Hepatocyte (in vitro differentiated cells): ENCODE data around the gene DACT2.

Source experiments
- EZH2 ChIP-seq: fragments of 200-600 bp; sonication (generic); IDR thresholded peaks from 2 replicates; pipeline ENCODE4 v1.6.1; 2016; ENCODE audit warnings: antibody characterized with exemption, mild to moderate bottlenecking, borderline replicate concordance
- EZH2phosphoT487 ChIP-seq: fragments of 200-600 bp; sonication (generic); IDR thresholded peaks from one replicate; pipeline ENCODE4 v1.6.1; 2018; ENCODE audit warnings: antibody characterized with exemption, mild to moderate bottlenecking, low read depth, moderate library complexity; ENCODE audit not compliant: unreplicated experiment, severe bottlenecking
- TF ChIP-seq, protein P1 (sequence below): fragments of 200-600 bp; sonication (generic); IDR thresholded peaks from 2 replicates; pipeline ENCODE4 v1.5.1; 2016; ENCODE audit warnings: antibody characterized with exemption, mild to moderate bottlenecking; ENCODE audit not compliant: poor library complexity

GRCh38 chr6:168278904-168279303 lies 40.7 kb downstream of the DACT2 start:
- no peak for TF ChIP-seq EZH2phosphoT487
- TF ChIP-seq, protein P1, sequence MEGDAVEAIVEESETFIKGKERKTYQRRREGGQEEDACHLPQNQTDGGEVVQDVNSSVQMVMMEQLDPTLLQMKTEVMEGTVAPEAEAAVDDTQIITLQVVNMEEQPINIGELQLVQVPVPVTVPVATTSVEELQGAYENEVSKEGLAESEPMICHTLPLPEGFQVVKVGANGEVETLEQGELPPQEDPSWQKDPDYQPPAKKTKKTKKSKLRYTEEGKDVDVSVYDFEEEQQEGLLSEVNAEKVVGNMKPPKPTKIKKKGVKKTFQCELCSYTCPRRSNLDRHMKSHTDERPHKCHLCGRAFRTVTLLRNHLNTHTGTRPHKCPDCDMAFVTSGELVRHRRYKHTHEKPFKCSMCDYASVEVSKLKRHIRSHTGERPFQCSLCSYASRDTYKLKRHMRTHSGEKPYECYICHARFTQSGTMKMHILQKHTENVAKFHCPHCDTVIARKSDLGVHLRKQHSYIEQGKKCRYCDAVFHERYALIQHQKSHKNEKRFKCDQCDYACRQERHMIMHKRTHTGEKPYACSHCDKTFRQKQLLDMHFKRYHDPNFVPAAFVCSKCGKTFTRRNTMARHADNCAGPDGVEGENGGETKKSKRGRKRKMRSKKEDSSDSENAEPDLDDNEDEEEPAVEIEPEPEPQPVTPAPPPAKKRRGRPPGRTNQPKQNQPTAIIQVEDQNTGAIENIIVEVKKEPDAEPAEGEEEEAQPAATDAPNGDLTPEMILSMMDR = no peak
- TF ChIP-seq EZH2 = no peak
